ENCODE data around the gene CCDC59. TPM values are rescaled to one million over a fixed set of nuclear protein-coding genes. Genes with fewer than 3 reads are reported as not detected.

Gene CCDC59, protein sequence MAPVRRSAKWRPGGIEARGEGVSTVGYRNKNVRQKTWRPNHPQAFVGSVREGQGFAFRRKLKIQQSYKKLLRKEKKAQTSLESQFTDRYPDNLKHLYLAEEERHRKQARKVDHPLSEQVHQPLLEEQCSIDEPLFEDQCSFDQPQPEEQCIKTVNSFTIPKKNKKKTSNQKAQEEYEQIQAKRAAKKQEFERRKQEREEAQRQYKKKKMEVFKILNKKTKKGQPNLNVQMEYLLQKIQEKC
- 10 to 100 TPM; 40.2 to 61.7 (median 42.8) TPM for polyA plus RNA-seq
- long read RNA-seq, donor 1, transcript CCDC59-201 (4 exons, 1,983 nt): minor isoform, 9 of 86 reads
- long read RNA-seq, donor 1, transcript CCDC59-203 (4 exons, 984 nt): major isoform, 18 of 86 reads
- long read RNA-seq, donor 1, transcript CCDC59-202 (2 exons, 553 nt): minor isoform, 8 of 86 reads
- long read RNA-seq, donor 1, transcript CCDC59-207 (2 exons, 600 nt): minor isoform, 6 of 86 reads
- long read RNA-seq, donor 1, partial matches to known transcripts: 42 of 86 reads
- long read RNA-seq, donor 1, other reads (novel, unspliced or antisense): 0 of 86 reads
- long read RNA-seq, donor 2, partial matches to known transcripts: 8 of 13 reads
- long read RNA-seq, donor 2, other reads (novel, unspliced or antisense): 0 of 13 reads
- long read RNA-seq, donor 3, partial matches to known transcripts: 0 of 9 reads
- long read RNA-seq, donor 3, other reads (novel, unspliced or antisense): 0 of 9 reads
- long read RNA-seq, donor 4, partial matches to known transcripts: 0 of 3 reads
- long read RNA-seq, donor 4, other reads (novel, unspliced or antisense): 0 of 3 reads
- long read RNA-seq, donor 5, partial matches to known transcripts: 0 of 9 reads
- long read RNA-seq, donor 5, other reads (novel, unspliced or antisense): 0 of 9 reads
- long read RNA-seq, donor 6, partial matches to known transcripts: 0 of 7 reads
- long read RNA-seq, donor 6, other reads (novel, unspliced or antisense): 0 of 7 reads
- long read RNA-seq, donor 7: 0 reads
- long read RNA-seq, donor 8, partial matches to known transcripts: 0 of 1 reads
- long read RNA-seq, donor 8, other reads (novel, unspliced or antisense): 0 of 1 reads
- long read RNA-seq, donor 9, partial matches to known transcripts: 0 of 2 reads
- long read RNA-seq, donor 9, other reads (novel, unspliced or antisense): 0 of 2 reads
- long read RNA-seq, donor 10, transcript CCDC59-201 (4 exons, 1,983 nt): major isoform, 5 of 25 reads
- long read RNA-seq, donor 10, transcript CCDC59-203 (4 exons, 984 nt): major isoform, 5 of 25 reads
- long read RNA-seq, donor 10, partial matches to known transcripts: 10 of 25 reads
- long read RNA-seq, donor 10, other reads (novel, unspliced or antisense): 0 of 25 reads

DNA sequence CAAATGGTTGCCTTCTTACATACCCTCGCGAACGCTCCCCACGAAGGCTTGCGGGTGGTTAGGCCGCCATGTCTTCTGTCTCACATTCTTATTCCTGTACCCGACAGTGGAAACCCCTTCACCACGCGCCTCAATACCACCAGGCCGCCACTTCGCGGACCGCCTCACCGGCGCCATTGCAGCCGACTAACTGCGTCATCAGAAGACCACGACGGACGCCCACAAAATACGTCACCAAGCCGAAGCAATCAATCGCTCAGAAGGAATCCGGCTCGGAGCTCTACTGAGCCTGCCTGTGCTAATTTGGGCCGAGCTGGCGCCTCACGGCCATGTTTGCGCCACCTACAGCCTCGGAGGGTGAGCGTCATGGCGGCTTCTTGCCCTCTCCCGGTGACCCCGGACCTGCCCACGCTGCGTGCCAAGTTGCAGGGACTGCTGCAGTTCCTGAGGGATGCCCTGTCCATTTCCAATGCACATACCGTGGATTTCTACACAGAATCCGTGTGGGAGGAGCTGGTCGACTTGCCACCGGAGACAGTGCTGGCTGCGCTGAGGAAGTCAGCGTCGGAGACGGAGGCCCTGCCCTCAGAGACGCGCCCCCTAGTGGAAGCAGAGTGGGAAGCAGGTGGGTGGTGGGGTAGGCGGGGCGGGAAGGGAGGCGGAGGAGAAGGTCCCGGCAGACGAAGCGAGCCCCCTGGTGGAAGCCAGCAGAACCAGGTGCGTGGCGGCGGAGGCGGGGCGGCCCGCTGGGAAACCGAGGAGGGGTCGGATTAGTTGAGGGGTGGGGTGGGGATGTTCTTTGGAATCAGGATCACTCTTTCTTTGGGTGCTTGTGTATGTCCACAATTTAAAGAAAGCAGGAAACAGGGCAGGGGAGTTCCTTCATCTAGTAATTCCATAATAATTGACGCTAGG, at the start of gene CCDC59, which contains the start of gene METTL25:
TSS of gene CCDC59 (minus strand) at position 188 of the 915 bp plus-strand sequence. CDS start at position 177, 11 bp downstream.
TSS of gene METTL25 (plus strand) at position 330 of the 915 bp plus-strand sequence. CDS start at position 367, 37 bp downstream.
- FAIRE-seq: no peak
- peaks cover 0 to 9% (median 3%) of the 10 kb centered on the region in 3 donors for H3K4me1 ChIP-seq (ENCODE audit: control insufficient read depth in 3 of 3, insufficient read depth in 2 of 3, low read depth in 1 of 3, low read length in 2 of 3)

DNA sequence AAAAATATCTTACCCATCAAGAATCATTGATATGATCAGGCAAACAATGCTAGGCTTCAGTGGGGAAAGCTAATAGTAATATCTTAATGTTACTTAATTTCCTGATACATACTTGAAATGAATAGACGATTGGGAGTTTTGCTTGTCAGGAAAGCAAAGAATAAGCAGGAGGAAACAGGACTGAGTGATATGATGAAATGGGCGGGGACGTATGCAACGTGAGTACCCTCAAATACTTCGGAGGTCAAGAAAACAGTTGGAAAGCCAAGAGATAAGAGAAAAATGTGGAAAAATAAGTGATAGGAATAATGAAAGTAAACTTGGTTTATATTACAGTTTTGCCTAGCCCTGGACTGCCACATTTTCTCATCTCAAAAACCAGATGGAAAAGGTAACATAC, 49.3 kb upstream of the CCDC59 start:
- Histone ChIP-seq H3K27me3 (ENCODE audit: control insufficient read depth in 3 of 3, insufficient read depth in 3 of 3, low read length in 3 of 3) (no peaks in the 10 kb centered on the region), H3K9me3 (ENCODE audit: control insufficient read depth in 2 of 2, insufficient read depth in 1 of 2, low read depth in 1 of 2, low read length in 1 of 2) (no peaks in the 10 kb centered on the region), H3K4me3 (ENCODE audit: low read depth in 1 of 3, low read length in 3 of 3) (no peak overlapping the region), H3K4me1 (ENCODE audit: control insufficient read depth in 3 of 3, insufficient read depth in 2 of 3, low read depth in 1 of 3, low read length in 2 of 3) (no peaks in the 10 kb centered on the region), H3K27ac (ENCODE audit: low read depth in 1 of 3, low read length in 2 of 3) (no peak overlapping the region), H3K36me3 (ENCODE audit: control insufficient read depth in 3 of 3, insufficient read depth in 2 of 3, low read depth in 1 of 3, low read length in 3 of 3) (peaks cover 0 to 5% (median 0%) of the 10 kb centered on the region in 3 donors)
- WGBS, 3 donors: 73 to 80% (median 80%) methylated on average over 5 of the region's 5 CpGs
- no peak for FAIRE-seq
- no peak for DNase-seq

More for the DNA sequence above, at the start of gene CCDC59, which contains the start of gene METTL25:
- peak within 1 kb of the TSS; percentile 78 to 86 (median 85) for H3K4me3 ChIP-seq (ENCODE audit: low read depth in 1 of 3, low read length in 3 of 3)
- 0 to 1% (median 0%) methylated on average over 61 of the region's 61 CpGs for WGBS, 3 donors
- no peaks in the 10 kb centered on the region for H3K9me3 ChIP-seq (ENCODE audit: control insufficient read depth in 2 of 2, insufficient read depth in 1 of 2, low read depth in 1 of 2, low read length in 1 of 2)
- peaks cover 3 to 5% (median 3%) of the 10 kb centered on the region in 3 donors for H3K36me3 ChIP-seq (ENCODE audit: control insufficient read depth in 3 of 3, insufficient read depth in 2 of 3, low read depth in 1 of 3, low read length in 3 of 3)
- DNase-seq: peak; percentile 98 to 99
- H3K27me3 ChIP-seq (ENCODE audit: control insufficient read depth in 3 of 3, insufficient read depth in 3 of 3, low read length in 3 of 3): no peaks in the 10 kb centered on the region
- peak within 1 kb of the TSS; percentile 91 to 100 (median 97) for H3K27ac ChIP-seq (ENCODE audit: low read depth in 1 of 3, low read length in 2 of 3)

DNA sequence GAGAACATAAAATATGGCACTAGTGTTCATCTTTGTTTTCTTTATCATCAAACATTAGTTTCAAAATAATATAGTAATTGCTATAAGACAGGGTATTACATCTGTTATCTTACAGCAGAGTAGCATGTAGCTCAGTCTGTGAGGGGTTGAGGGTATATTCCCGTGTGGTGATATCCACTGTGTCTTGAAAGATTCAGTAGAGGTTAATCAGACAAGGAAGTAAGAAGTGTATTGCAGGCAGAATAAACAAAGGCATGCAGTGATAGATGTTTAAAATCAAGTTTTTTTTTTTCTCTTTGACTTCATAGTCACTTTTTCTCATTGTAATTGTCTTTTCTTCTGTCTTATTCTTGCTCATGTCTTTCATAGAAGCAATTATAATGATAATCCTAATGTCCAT, 48.5 kb upstream of the CCDC59 start:
- H3K36me3 ChIP-seq (ENCODE audit: control insufficient read depth in 3 of 3, insufficient read depth in 2 of 3, low read depth in 1 of 3, low read length in 3 of 3): peaks cover 0 to 5% (median 0%) of the 10 kb centered on the region in 3 donors

DNA sequence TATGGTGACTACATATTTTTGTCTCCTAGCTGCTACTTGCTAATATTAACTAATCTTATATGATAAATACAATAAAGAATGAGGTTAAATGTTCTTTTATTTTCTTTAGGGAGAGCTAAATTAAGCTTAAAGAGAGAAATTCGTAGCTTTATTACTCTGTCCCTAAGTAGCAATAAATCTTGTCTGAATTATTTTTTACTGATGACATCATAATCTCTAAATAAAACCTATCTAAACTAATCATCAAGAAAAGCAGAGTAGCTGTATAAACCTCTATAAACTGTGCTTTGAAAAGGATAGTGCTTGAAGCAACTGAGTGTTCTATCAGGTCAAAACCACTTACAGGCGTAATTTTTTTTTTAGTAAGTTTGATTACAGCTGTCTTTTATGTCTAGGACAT, 42.6 kb upstream of the CCDC59 start:
- no peak for FAIRE-seq
- no peak overlapping the region for H3K4me3 ChIP-seq (ENCODE audit: low read depth in 1 of 3, low read length in 3 of 3)
- H3K27me3 ChIP-seq (ENCODE audit: control insufficient read depth in 3 of 3, insufficient read depth in 3 of 3, low read length in 3 of 3): no peaks in the 10 kb centered on the region
- DNase-seq: no peak
- no peaks in the 10 kb centered on the region for H3K9me3 ChIP-seq (ENCODE audit: control insufficient read depth in 2 of 2, insufficient read depth in 1 of 2, low read depth in 1 of 2, low read length in 1 of 2)
- WGBS, 3 donors: 79 to 90% (median 79%) methylated on average over 2 of the region's 2 CpGs
- H3K4me1 ChIP-seq (ENCODE audit: control insufficient read depth in 3 of 3, insufficient read depth in 2 of 3, low read depth in 1 of 3, low read length in 2 of 3): no peaks in the 10 kb centered on the region
- H3K27ac ChIP-seq (ENCODE audit: low read depth in 1 of 3, low read length in 2 of 3): no peak overlapping the region
- peaks cover 0 to 5% (median 0%) of the 10 kb centered on the region in 3 donors for H3K36me3 ChIP-seq (ENCODE audit: control insufficient read depth in 3 of 3, insufficient read depth in 2 of 3, low read depth in 1 of 3, low read length in 3 of 3)

More for the DNA sequence above, 48.5 kb upstream of the CCDC59 start:
- DNase-seq (no peak), FAIRE-seq (no peak)
- Histone ChIP-seq H3K9me3 (ENCODE audit: control insufficient read depth in 2 of 2, insufficient read depth in 1 of 2, low read depth in 1 of 2, low read length in 1 of 2) (no peaks in the 10 kb centered on the region), H3K27ac (ENCODE audit: low read depth in 1 of 3, low read length in 2 of 3) (no peak overlapping the region), H3K27me3 (ENCODE audit: control insufficient read depth in 3 of 3, insufficient read depth in 3 of 3, low read length in 3 of 3) (no peaks in the 10 kb centered on the region), H3K4me1 (ENCODE audit: control insufficient read depth in 3 of 3, insufficient read depth in 2 of 3, low read depth in 1 of 3, low read length in 2 of 3) (no peaks in the 10 kb centered on the region), H3K4me3 (ENCODE audit: low read depth in 1 of 3, low read length in 3 of 3) (no peak overlapping the region)
- 57 to 69% (median 65%) methylated on average over 1 of the region's 1 CpG for WGBS, 3 donors

DNA sequence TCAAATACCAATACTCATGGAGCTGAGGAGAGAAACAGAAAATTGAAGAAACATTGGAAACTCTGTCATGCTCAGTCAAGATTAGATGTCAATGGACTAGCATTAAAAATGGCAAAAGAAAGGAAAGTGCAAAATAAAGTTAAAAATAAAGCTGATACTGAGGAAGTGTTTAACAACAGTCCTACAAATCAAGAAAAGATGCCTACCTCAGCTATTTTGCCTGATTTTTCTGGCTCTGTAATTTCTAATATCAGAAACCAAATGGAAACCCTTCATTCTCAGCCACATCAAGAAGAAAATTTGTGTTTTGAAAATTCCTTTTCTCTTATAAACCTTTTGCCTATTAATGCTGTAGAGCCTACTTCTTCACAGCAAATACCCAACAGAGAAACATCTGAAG, 40.7 kb upstream of the CCDC59 start:
- H3K4me1 ChIP-seq (ENCODE audit: control insufficient read depth in 3 of 3, insufficient read depth in 2 of 3, low read depth in 1 of 3, low read length in 2 of 3): no peaks in the 10 kb centered on the region
- FAIRE-seq (no peak), DNase-seq (no peak)
- no peak overlapping the region for H3K27ac ChIP-seq (ENCODE audit: low read depth in 1 of 3, low read length in 2 of 3)
- peaks cover 0 to 3% (median 0%) of the 10 kb centered on the region in 3 donors for H3K36me3 ChIP-seq (ENCODE audit: control insufficient read depth in 3 of 3, insufficient read depth in 2 of 3, low read depth in 1 of 3, low read length in 3 of 3)
- H3K9me3 ChIP-seq (ENCODE audit: control insufficient read depth in 2 of 2, insufficient read depth in 1 of 2, low read depth in 1 of 2, low read length in 1 of 2): no peaks in the 10 kb centered on the region
- H3K4me3 ChIP-seq (ENCODE audit: low read depth in 1 of 3, low read length in 3 of 3): no peak overlapping the region
- H3K27me3 ChIP-seq (ENCODE audit: control insufficient read depth in 3 of 3, insufficient read depth in 3 of 3, low read length in 3 of 3): no peaks in the 10 kb centered on the region

DNA sequence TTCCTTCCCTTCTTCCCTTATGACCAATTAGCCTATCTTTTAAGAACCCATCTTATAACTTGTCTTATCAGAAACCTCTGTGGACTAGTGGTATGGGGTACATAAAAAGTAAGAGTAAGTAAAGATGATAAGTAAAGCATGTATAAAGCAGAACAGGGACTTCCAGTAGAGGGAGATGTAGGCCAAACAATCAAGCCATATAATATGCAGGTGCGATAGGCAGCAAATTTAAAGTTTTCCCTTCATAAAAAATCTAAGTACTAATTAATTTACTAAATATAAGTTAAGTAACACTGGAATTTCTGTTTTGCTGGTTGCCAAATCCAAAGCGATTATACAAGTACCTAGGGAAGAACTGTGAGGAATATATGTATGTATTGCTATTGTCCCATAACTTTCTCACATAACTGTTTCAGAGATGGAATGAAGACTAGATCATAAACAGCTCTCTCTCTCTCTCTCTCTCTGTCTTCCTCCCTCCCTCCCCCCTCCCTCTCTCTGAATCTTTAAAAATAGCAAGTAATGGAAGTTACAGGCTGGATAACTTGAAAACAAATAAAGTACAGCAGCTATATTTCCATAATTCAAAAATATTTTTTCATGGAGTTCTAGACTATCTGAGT, 25.9 kb upstream of the CCDC59 start:
- no peaks in the 10 kb centered on the region for H3K4me1 ChIP-seq (ENCODE audit: control insufficient read depth in 3 of 3, insufficient read depth in 2 of 3, low read depth in 1 of 3, low read length in 2 of 3)
- no peaks in the 10 kb centered on the region for H3K27me3 ChIP-seq (ENCODE audit: control insufficient read depth in 3 of 3, insufficient read depth in 3 of 3, low read length in 3 of 3)
- H3K4me3 ChIP-seq (ENCODE audit: low read depth in 1 of 3, low read length in 3 of 3): no peak overlapping the region
- peaks cover 0 to 3% (median 0%) of the 10 kb centered on the region in 3 donors for H3K36me3 ChIP-seq (ENCODE audit: control insufficient read depth in 3 of 3, insufficient read depth in 2 of 3, low read depth in 1 of 3, low read length in 3 of 3)
- no peaks in the 10 kb centered on the region for H3K9me3 ChIP-seq (ENCODE audit: control insufficient read depth in 2 of 2, insufficient read depth in 1 of 2, low read depth in 1 of 2, low read length in 1 of 2)
- DNase-seq: peak in 1 of 2 donors; percentile 6
- no peak for FAIRE-seq
- H3K27ac ChIP-seq (ENCODE audit: low read depth in 1 of 3, low read length in 2 of 3): no peak overlapping the region
- WGBS, 3 donors: 70 to 88% (median 81%) methylated on average over 2 of the region's 2 CpGs

DNA sequence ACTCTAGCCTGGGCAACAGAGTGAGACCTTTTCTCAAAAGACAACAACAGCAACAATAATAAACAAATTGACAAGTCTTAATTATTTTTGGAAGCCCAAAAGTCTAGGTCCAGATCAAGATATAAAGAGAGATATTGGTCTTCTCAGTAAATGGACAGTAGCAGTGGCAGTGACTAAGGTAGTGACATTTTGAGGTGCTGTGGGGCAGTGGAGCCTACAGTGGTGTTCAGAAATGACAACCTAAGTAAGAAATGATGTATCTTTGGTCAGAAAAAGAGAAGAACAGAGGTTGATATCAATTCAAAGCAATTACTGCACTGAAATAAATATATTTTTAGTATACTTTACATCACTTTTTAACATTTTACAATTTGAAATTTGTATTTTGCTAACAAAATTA, 20.8 kb upstream of the CCDC59 start:
- Histone ChIP-seq H3K9me3 (ENCODE audit: control insufficient read depth in 2 of 2, insufficient read depth in 1 of 2, low read depth in 1 of 2, low read length in 1 of 2) (peaks cover 0 to 3% of the 10 kb centered on the region in 2 donors), H3K4me3 (ENCODE audit: low read depth in 1 of 3, low read length in 3 of 3) (no peak overlapping the region), H3K27ac (ENCODE audit: low read depth in 1 of 3, low read length in 2 of 3) (no peak overlapping the region), H3K4me1 (ENCODE audit: control insufficient read depth in 3 of 3, insufficient read depth in 2 of 3, low read depth in 1 of 3, low read length in 2 of 3) (no peaks in the 10 kb centered on the region), H3K36me3 (ENCODE audit: control insufficient read depth in 3 of 3, insufficient read depth in 2 of 3, low read depth in 1 of 3, low read length in 3 of 3) (peaks cover 0 to 2% (median 0%) of the 10 kb centered on the region in 3 donors), H3K27me3 (ENCODE audit: control insufficient read depth in 3 of 3, insufficient read depth in 3 of 3, low read length in 3 of 3) (no peaks in the 10 kb centered on the region)
- no peak for FAIRE-seq
- DNase-seq: no peak
